Colonic mucosa (tissue), 4 donors: Measurements from ENCODE around the gene COPB1. TPM values are rescaled to one million over a fixed set of nuclear protein-coding genes. Genes with fewer than 3 reads are reported as not detected.
A peak's percentile ranks its signal among the peaks of the same experiment; 100 is the strongest.

Source experiments
- DNase-seq: peaks from one replicate; pipeline ENCODE4 v3.0.0-alpha.2; 2020
- H3K27ac ChIP-seq: fragments of 200-600 bp; one replicate; pipeline ENCODE4 v1.8.0; 2021
- H3K27me3 ChIP-seq: fragments of 200-600 bp; one replicate; pipeline ENCODE4 v1.8.0; 2021
- H3K36me3 ChIP-seq: fragments of 200-600 bp; one replicate; pipeline ENCODE4 v1.8.0; 2021
- H3K4me1 ChIP-seq: fragments of 200-600 bp; one replicate; pipeline ENCODE4 v1.8.0; 2021; ENCODE audit warnings: mild to moderate bottlenecking
- H3K4me3 ChIP-seq: fragments of 200-600 bp; one replicate; pipeline ENCODE4 v1.8.0; 2021
- H3K9ac ChIP-seq, 2 donors: one replicate each; pipeline ENCODE4 v1.7.0; 2013; ENCODE audit warnings: control low read depth in 2 of 2, low read depth in 2 of 2, low read length in 2 of 2
- H3K9me3 ChIP-seq: fragments of 200-600 bp; one replicate; pipeline ENCODE4 v1.8.0; 2021
- CTCF ChIP-seq: fragments of 200-600 bp; IDR thresholded peaks from one replicate; pipeline ENCODE4 v1.8.0; 2022; ENCODE audit warnings: antibody characterized with exemption, mild to moderate bottlenecking
- intact Hi-C: fragments of 100-400 bp; cut with DNase I; formaldehyde crosslinking; loops from one replicate; pipeline ENCODE4 v1.14.1; 2022
- total RNA-seq, 2 donors: library from RNA; stranded (reverse); fragmentation: NEBNext Ultra II Directional in 1 of 2; extraction: Animal tissue kit (Norgen Biotek cat#: 25700) in 1 of 2; gene quantifications; one replicate each; pipeline ENCODE4 v1.2.1, GENCODE V29; 2021
- donor health status: healthy.
- donor health status: DM: no; HTN: no; CAD: no.
- donor health status: DM: no; HTN: no; CAD: no.

The COPB1 gene
- total RNA-seq, 2 donors from 2014 or later: 95.2 to 112 TPM

GRCh38 chr11:14542324-14542723, 42.7 kb upstream of the COPB1 start:
- Histone ChIP-seq H3K9me3 (no peaks in the 10 kb centered on the region), H3K36me3 (no peaks in the 10 kb centered on the region), H3K27me3 (no peaks in the 10 kb centered on the region), H3K9ac (no peak overlapping the region), H3K4me3 (no peak overlapping the region), H3K27ac (peak overlapping the region; percentile 21), H3K4me1 (peaks cover 4% of the 10 kb centered on the region)
- TF ChIP-seq CTCF: no peak
- intact Hi-C loops: loop anchor here (10.0 kb wide), 1 partner anchor 102 kb away; the partner anchor contains the start of gene PDE3B
- no peak for DNase-seq

- H3K4me1 ChIP-seq: peaks cover 4% of the 10 kb centered on the region
- intact Hi-C loops: loop anchor here (10.0 kb wide), 1 partner anchor 103 kb away; the partner anchor contains the start of gene PDE3B
- H3K4me3 ChIP-seq: no peak overlapping the region
- no peaks in the 10 kb centered on the region for H3K9me3 ChIP-seq
- peak overlapping the region in 1 of 2 donors; percentile 26 for H3K9ac ChIP-seq
- DNase-seq: no peak
- TF ChIP-seq CTCF: no peak
- H3K27me3 ChIP-seq: no peaks in the 10 kb centered on the region
- peak overlapping the region; percentile 21 for H3K27ac ChIP-seq
- no peaks in the 10 kb centered on the region for H3K36me3 ChIP-seq
These were observed 41.8 kb upstream of the COPB1 start for GRCh38 chr11:14541192-14541947.

GRCh38 chr11:14539982-14540421, 40.4 kb upstream of the COPB1 start:
- intact Hi-C loops: loop anchor here (5.0 to 10.0 kb wide), 3 partner anchors 105 to 367 kb away; partner anchors contain the start of gene PDE3B
- Histone ChIP-seq H3K36me3 (no peaks in the 10 kb centered on the region), H3K9ac (peak overlapping the region in 1 of 2 donors; percentile 2), H3K4me1 (peaks cover 4% of the 10 kb centered on the region), H3K4me3 (no peak overlapping the region), H3K9me3 (no peaks in the 10 kb centered on the region), H3K27ac (no peak overlapping the region), H3K27me3 (no peaks in the 10 kb centered on the region)
- DNase-seq: no peak
- no peak for TF ChIP-seq CTCF

GRCh38 chr11:14538926-14539554, 39.4 kb upstream of the COPB1 start:
- Histone ChIP-seq H3K27ac (no peak overlapping the region), H3K4me1 (peaks cover 4% of the 10 kb centered on the region), H3K9ac (no peak overlapping the region), H3K27me3 (no peaks in the 10 kb centered on the region), H3K4me3 (no peak overlapping the region), H3K36me3 (no peaks in the 10 kb centered on the region), H3K9me3 (no peaks in the 10 kb centered on the region)
- intact Hi-C loops: loop anchor here (5.0 to 10.0 kb wide), 2 partner anchors 236 to 368 kb away; no protein-coding TSS in a partner anchor
- no peak for TF ChIP-seq CTCF
- DNase-seq: no peak

- Histone ChIP-seq H3K9me3 (no peaks in the 10 kb centered on the region), H3K4me3 (no peak overlapping the region), H3K36me3 (no peaks in the 10 kb centered on the region), H3K4me1 (peaks cover 4% of the 10 kb centered on the region), H3K27ac (peak overlapping the region; percentile 17), H3K9ac (no peak overlapping the region), H3K27me3 (no peaks in the 10 kb centered on the region)
- no peak for TF ChIP-seq CTCF
- intact Hi-C loops: loop anchor here (5.0 to 10.0 kb wide), 2 partner anchors 236 to 369 kb away; no protein-coding TSS in a partner anchor
- no peak for DNase-seq
These were observed 38.8 kb upstream of the COPB1 start for GRCh38 chr11:14538271-14538925.
